IPS-20b (cell line): Measurements from ENCODE around the gene ITK.
"Not testable (repeated sequence)": the region's sequence is repeated elsewhere in the genome, so short reads cannot be mapped to it uniquely, and the experiment has no call there.

ENCODE experiments used
- H3K27ac ChIP-seq: one replicate; pipeline ENCODE4 v1.5.1; 2013; ENCODE audit warnings: low read length
- H3K27me3 ChIP-seq: 2 replicates; pipeline ENCODE4 v1.6.1; 2013; ENCODE audit warnings: mild to moderate bottlenecking, low read length, inconsistent platforms; ENCODE audit not compliant: insufficient read depth
- H3K36me3 ChIP-seq: 2 replicates; pipeline ENCODE4 v1.6.1; 2013; ENCODE audit warnings: low read depth, mild to moderate bottlenecking, inconsistent platforms, low read length, moderate library complexity; ENCODE audit not compliant: insufficient read depth
- H3K4me1 ChIP-seq: 2 replicates; pipeline ENCODE4 v1.6.1; 2013; ENCODE audit warnings: mild to moderate bottlenecking, control low read depth, inconsistent platforms, low read length, moderate library complexity; ENCODE audit not compliant: insufficient read depth
- H3K4me3 ChIP-seq: 2 replicates; pipeline ENCODE4 v1.5.1; 2013; ENCODE audit warnings: mild to moderate bottlenecking, low read length, inconsistent platforms
- H3K9ac ChIP-seq: 2 replicates; pipeline ENCODE4 v1.6.1; 2013; ENCODE audit warnings: low read depth, mild to moderate bottlenecking, inconsistent platforms, low read length, moderate library complexity
- H3K9me3 ChIP-seq: 2 replicates; pipeline ENCODE4 v1.6.1; 2013; ENCODE audit warnings: mild to moderate bottlenecking, low read depth, low read length, inconsistent platforms; ENCODE audit not compliant: insufficient read depth

ITK gene

GRCh38 chr5:157175071-157175612 lies 5.5 kb upstream of the ITK start:
- H3K9ac ChIP-seq: no peak overlapping the region
- H3K4me1 ChIP-seq: no peaks in the 10 kb centered on the region
- H3K9me3 ChIP-seq: no peaks in the 10 kb centered on the region
- no peak overlapping the region for H3K27ac ChIP-seq
- H3K36me3 ChIP-seq: no peaks in the 10 kb centered on the region
- no peak overlapping the region for H3K4me3 ChIP-seq
- H3K27me3 ChIP-seq: no peaks in the 10 kb centered on the region

- no peak overlapping the region for H3K27ac ChIP-seq
- H3K4me1 ChIP-seq: no peaks in the 10 kb centered on the region
- H3K27me3 ChIP-seq: peaks cover 17% of the 10 kb centered on the region; the same call in 1 of the 2 replicates
- no peaks in the 10 kb centered on the region for H3K36me3 ChIP-seq
- H3K9ac ChIP-seq: no peak overlapping the region
- H3K4me3 ChIP-seq: no peak overlapping the region
- H3K9me3 ChIP-seq: no peaks in the 10 kb centered on the region
Measured at GRCh38 chr5:157177953-157178352, 2.7 kb upstream of the ITK start.

GRCh38 chr5:157178966-157179365 lies 1.7 kb upstream of the ITK start:
- H3K4me3 ChIP-seq: no peak overlapping the region
- no peaks in the 10 kb centered on the region for H3K36me3 ChIP-seq
- no peak overlapping the region for H3K9ac ChIP-seq
- H3K4me1 ChIP-seq: no peaks in the 10 kb centered on the region
- H3K9me3 ChIP-seq: no peaks in the 10 kb centered on the region
- H3K27ac ChIP-seq: no peak overlapping the region
- H3K27me3 ChIP-seq: peaks cover 19% of the 10 kb centered on the region; the same call in 1 of the 2 replicates

GRCh38 chr5:157182143-157182757 lies 1.6 kb downstream of the ITK start:
- Histone ChIP-seq H3K9me3 (no peaks in the 10 kb centered on the region), H3K36me3 (no peaks in the 10 kb centered on the region), H3K27ac (no peak overlapping the region), H3K27me3 (peaks cover 47% of the 10 kb centered on the region), H3K4me3 (no peak overlapping the region), H3K4me1 (no peaks in the 10 kb centered on the region), H3K9ac (no peak overlapping the region)

GRCh38 chr5:157184117-157184670 lies 3.6 kb downstream of the ITK start:
- H3K9me3 ChIP-seq: no peaks in the 10 kb centered on the region
- H3K27ac ChIP-seq: no peak overlapping the region
- no peaks in the 10 kb centered on the region for H3K4me1 ChIP-seq
- no peak overlapping the region for H3K9ac ChIP-seq
- H3K27me3 ChIP-seq: peaks cover 66% of the 10 kb centered on the region
- H3K36me3 ChIP-seq: no peaks in the 10 kb centered on the region
- no peak overlapping the region for H3K4me3 ChIP-seq

GRCh38 chr5:157185122-157185521 lies 4.5 kb downstream of the ITK start:
- not testable (repeated sequence) for H3K36me3 ChIP-seq, H3K9ac ChIP-seq
- H3K27me3 ChIP-seq: peaks cover 75% of the 10 kb centered on the region

GRCh38 chr5:157186309-157187045 lies 5.8 kb downstream of the ITK start:
- peaks cover 77% of the 10 kb centered on the region for H3K27me3 ChIP-seq
- H3K4me3 ChIP-seq: no peak overlapping the region
- H3K27ac ChIP-seq: no peak overlapping the region
- no peaks in the 10 kb centered on the region for H3K9me3 ChIP-seq
- H3K4me1 ChIP-seq: no peaks in the 10 kb centered on the region
- H3K9ac ChIP-seq: no peak overlapping the region
- H3K36me3 ChIP-seq: no peaks in the 10 kb centered on the region

More at GRCh38 chr5:157185122-157185521, 4.5 kb downstream of the ITK start:
- not testable (repeated sequence) for H3K9me3 ChIP-seq, H3K4me1 ChIP-seq, H3K27ac ChIP-seq, H3K4me3 ChIP-seq

- no peaks in the 10 kb centered on the region for H3K9me3 ChIP-seq
- H3K27ac ChIP-seq: no peak overlapping the region
- peaks cover 70% of the 10 kb centered on the region for H3K27me3 ChIP-seq
- H3K36me3 ChIP-seq: no peaks in the 10 kb centered on the region
- no peaks in the 10 kb centered on the region for H3K4me1 ChIP-seq
- no peak overlapping the region for H3K4me3 ChIP-seq
- no peak overlapping the region for H3K9ac ChIP-seq
Measured at GRCh38 chr5:157187046-157187754, 6.6 kb downstream of the ITK start.

- Histone ChIP-seq H3K9ac (no peak overlapping the region), H3K4me1 (no peaks in the 10 kb centered on the region), H3K36me3 (no peaks in the 10 kb centered on the region), H3K4me3 (no peak overlapping the region), H3K27me3 (peaks cover 70% of the 10 kb centered on the region), H3K27ac (no peak overlapping the region), H3K9me3 (no peaks in the 10 kb centered on the region)
Measured at GRCh38 chr5:157188270-157188669, 7.6 kb downstream of the ITK start.

GRCh38 chr5:157189223-157189622 lies 8.6 kb downstream of the ITK start:
- peaks cover 66% of the 10 kb centered on the region for H3K27me3 ChIP-seq
- H3K36me3 ChIP-seq: no peaks in the 10 kb centered on the region
- H3K9me3 ChIP-seq: no peaks in the 10 kb centered on the region
- no peak overlapping the region for H3K9ac ChIP-seq
- no peak overlapping the region for H3K4me3 ChIP-seq
- no peak overlapping the region for H3K27ac ChIP-seq
- no peaks in the 10 kb centered on the region for H3K4me1 ChIP-seq

GRCh38 chr5:157193699-157194424 lies 13.2 kb downstream of the ITK start:
- H3K27me3 ChIP-seq: peaks cover 24% of the 10 kb centered on the region
- H3K27ac ChIP-seq: no peak overlapping the region
- no peaks in the 10 kb centered on the region for H3K36me3 ChIP-seq

More at GRCh38 chr5:157193699-157194424, 13.2 kb downstream of the ITK start:
- no peak overlapping the region for H3K4me3 ChIP-seq
- no peak overlapping the region for H3K9ac ChIP-seq
- no peaks in the 10 kb centered on the region for H3K9me3 ChIP-seq
- no peaks in the 10 kb centered on the region for H3K4me1 ChIP-seq
